ENCODE measurements around the gene PARP1. TPM values are rescaled to one million over a fixed set of nuclear protein-coding genes. Genes with fewer than 3 reads are reported as not detected.
"Not testable (repeated sequence)": the region's sequence is repeated elsewhere in the genome, so short reads cannot be mapped to it uniquely, and the experiment has no call there.

Gene PARP1
- total RNA-seq, 1 experiment from 2014 or later: 298 TPM

GRCh38 chr1:226428348-226428747 is 20.5 kb upstream of the PARP1 start:
- H3K4me1 ChIP-seq (ENCODE audit: low read length): peaks cover 58% of the 10 kb centered on the region
- H3K9me3 ChIP-seq (ENCODE audit: low read length): no peaks in the 10 kb centered on the region
- H3K4me3 ChIP-seq (ENCODE audit: low read length): peak overlapping the region; percentile 30; the same call in 1 of the 2 replicates
- H3K9me2 ChIP-seq (replicated peaks; ENCODE audit: insufficient read depth, low read length): no peaks in the 10 kb centered on the region
- H3K36me3 ChIP-seq (ENCODE audit: insufficient read depth, low read length): no peaks in the 10 kb centered on the region
- no peak for DNase-seq
- no peak overlapping the region for H2AFZ ChIP-seq (ENCODE audit: low read length)
- no peaks in the 10 kb centered on the region for H3K79me2 ChIP-seq (ENCODE audit: low read length)
- H3K9ac ChIP-seq (ENCODE audit: low read length): peak overlapping the region; percentile 45
- peak overlapping the region; percentile 68 for H3K27ac ChIP-seq (ENCODE audit: low read length)
- H3K27me3 ChIP-seq (ENCODE audit: low read length): no peaks in the 10 kb centered on the region
- peak overlapping the region; percentile 64 for H3K4me2 ChIP-seq (ENCODE audit: low read depth, low read length, poor library complexity, severe bottlenecking)
- H4K20me1 ChIP-seq (ENCODE audit: insufficient read depth, low read depth, low read length): no peaks in the 10 kb centered on the region

GRCh38 chr1:226427131-226427530 is 19.2 kb upstream of the PARP1 start:
- H4K20me1 ChIP-seq (ENCODE audit: insufficient read depth, low read depth, low read length): no peaks in the 10 kb centered on the region
- H3K9ac ChIP-seq (ENCODE audit: low read length): no peak overlapping the region
- no peaks in the 10 kb centered on the region for H3K9me2 ChIP-seq (replicated peaks; ENCODE audit: insufficient read depth, low read length)
- no peaks in the 10 kb centered on the region for H3K27me3 ChIP-seq (ENCODE audit: low read length)
- H3K4me2 ChIP-seq (ENCODE audit: low read depth, low read length, poor library complexity, severe bottlenecking): no peak overlapping the region
- no peak for DNase-seq
- H3K79me2 ChIP-seq (ENCODE audit: low read length): no peaks in the 10 kb centered on the region
- H3K9me3 ChIP-seq (ENCODE audit: low read length): no peaks in the 10 kb centered on the region
- H3K4me3 ChIP-seq (ENCODE audit: low read length): no peak overlapping the region
- H3K36me3 ChIP-seq (ENCODE audit: insufficient read depth, low read length): no peaks in the 10 kb centered on the region
- no peak overlapping the region for H2AFZ ChIP-seq (ENCODE audit: low read length)
- H3K4me1 ChIP-seq (ENCODE audit: low read length): peaks cover 51% of the 10 kb centered on the region
- no peak overlapping the region for H3K27ac ChIP-seq (ENCODE audit: low read length)

GRCh38 chr1:226426395-226426794 is 18.5 kb upstream of the PARP1 start:
- H3K79me2 ChIP-seq (ENCODE audit: low read length); H3K9me3 ChIP-seq (ENCODE audit: low read length); H3K27me3 ChIP-seq (ENCODE audit: low read length); H3K4me3 ChIP-seq (ENCODE audit: low read length); H3K9me2 ChIP-seq (replicated peaks; ENCODE audit: insufficient read depth, low read length); H4K20me1 ChIP-seq (ENCODE audit: insufficient read depth, low read depth, low read length); H2AFZ ChIP-seq (ENCODE audit: low read length); H3K27ac ChIP-seq (ENCODE audit: low read length); H3K9ac ChIP-seq (ENCODE audit: low read length); H3K4me2 ChIP-seq (ENCODE audit: low read depth, low read length, poor library complexity, severe bottlenecking); H3K36me3 ChIP-seq (ENCODE audit: insufficient read depth, low read length); DNase-seq: not testable (repeated sequence)
- H3K4me1 ChIP-seq (ENCODE audit: low read length): peaks cover 51% of the 10 kb centered on the region

- Histone ChIP-seq H3K9me2 (replicated peaks; ENCODE audit: insufficient read depth, low read length) (no peaks in the 10 kb centered on the region), H4K20me1 (ENCODE audit: insufficient read depth, low read depth, low read length) (no peaks in the 10 kb centered on the region), H3K9ac (ENCODE audit: low read length) (no peak overlapping the region), H3K4me3 (ENCODE audit: low read length) (no peak overlapping the region), H3K79me2 (ENCODE audit: low read length) (no peaks in the 10 kb centered on the region), H3K36me3 (ENCODE audit: insufficient read depth, low read length) (no peaks in the 10 kb centered on the region), H3K27ac (ENCODE audit: low read length) (no peak overlapping the region), H3K9me3 (ENCODE audit: low read length) (no peaks in the 10 kb centered on the region), H3K4me1 (ENCODE audit: low read length) (peaks cover 53% of the 10 kb centered on the region), H3K27me3 (ENCODE audit: low read length) (no peaks in the 10 kb centered on the region), H2AFZ (ENCODE audit: low read length) (no peak overlapping the region), H3K4me2 (ENCODE audit: low read depth, low read length, poor library complexity, severe bottlenecking) (peak overlapping the region; percentile 49)
- no peak for DNase-seq
Measured at GRCh38 chr1:226425431-226426031, 17.6 kb upstream of the PARP1 start.

GRCh38 chr1:226425004-226425378 is 17.1 kb upstream of the PARP1 start:
- DNase-seq: no peak
- Histone ChIP-seq H4K20me1 (ENCODE audit: insufficient read depth, low read depth, low read length) (no peaks in the 10 kb centered on the region), H3K9me3 (ENCODE audit: low read length) (no peaks in the 10 kb centered on the region), H3K4me3 (ENCODE audit: low read length) (0 out of 2 replicates have a peak overlapping the region, but pooled peaks have one; percentile 2), H3K9me2 (replicated peaks; ENCODE audit: insufficient read depth, low read length) (no peaks in the 10 kb centered on the region), H3K36me3 (ENCODE audit: insufficient read depth, low read length) (no peaks in the 10 kb centered on the region), H2AFZ (ENCODE audit: low read length) (no peak overlapping the region), H3K4me1 (ENCODE audit: low read length) (peaks cover 51% of the 10 kb centered on the region), H3K4me2 (ENCODE audit: low read depth, low read length, poor library complexity, severe bottlenecking) (peak overlapping the region; percentile 49), H3K79me2 (ENCODE audit: low read length) (no peaks in the 10 kb centered on the region), H3K9ac (ENCODE audit: low read length) (peak overlapping the region; percentile 27), H3K27ac (ENCODE audit: low read length) (peak overlapping the region; percentile 16), H3K27me3 (ENCODE audit: low read length) (no peaks in the 10 kb centered on the region)

GRCh38 chr1:226424221-226425003 is 16.5 kb upstream of the PARP1 start:
- DNase-seq: peak; percentile 87
- peak overlapping the region; percentile 16 for H3K27ac ChIP-seq (ENCODE audit: low read length)

GRCh38 chr1:226422478-226422877 is 14.6 kb upstream of the PARP1 start:
- no peaks in the 10 kb centered on the region for H3K79me2 ChIP-seq (ENCODE audit: low read length)
- no peaks in the 10 kb centered on the region for H3K9me2 ChIP-seq (replicated peaks; ENCODE audit: insufficient read depth, low read length)
- H4K20me1 ChIP-seq (ENCODE audit: insufficient read depth, low read depth, low read length): no peaks in the 10 kb centered on the region
- H3K9ac ChIP-seq (ENCODE audit: low read length): no peak overlapping the region
- H2AFZ ChIP-seq (ENCODE audit: low read length): no peak overlapping the region
- H3K4me1 ChIP-seq (ENCODE audit: low read length): peaks cover 33% of the 10 kb centered on the region
- no peak overlapping the region for H3K27ac ChIP-seq (ENCODE audit: low read length)
- DNase-seq: no peak
- no peak overlapping the region for H3K4me3 ChIP-seq (ENCODE audit: low read length)
- H3K9me3 ChIP-seq (ENCODE audit: low read length): no peaks in the 10 kb centered on the region
- H3K4me2 ChIP-seq (ENCODE audit: low read depth, low read length, poor library complexity, severe bottlenecking): no peak overlapping the region
- no peaks in the 10 kb centered on the region for H3K36me3 ChIP-seq (ENCODE audit: insufficient read depth, low read length)
- no peaks in the 10 kb centered on the region for H3K27me3 ChIP-seq (ENCODE audit: low read length)

More at GRCh38 chr1:226424221-226425003, 16.5 kb upstream of the PARP1 start:
- Histone ChIP-seq H3K9me2 (replicated peaks; ENCODE audit: insufficient read depth, low read length) (no peaks in the 10 kb centered on the region), H2AFZ (ENCODE audit: low read length) (no peak overlapping the region), H3K4me2 (ENCODE audit: low read depth, low read length, poor library complexity, severe bottlenecking) (peak overlapping the region; percentile 49), H3K36me3 (ENCODE audit: insufficient read depth, low read length) (no peaks in the 10 kb centered on the region), H3K9ac (ENCODE audit: low read length) (peak overlapping the region; percentile 27), H3K4me3 (ENCODE audit: low read length) (0 out of 2 replicates have a peak overlapping the region, but pooled peaks have one; percentile 2), H3K27me3 (ENCODE audit: low read length) (no peaks in the 10 kb centered on the region), H3K4me1 (ENCODE audit: low read length) (peaks cover 51% of the 10 kb centered on the region), H3K9me3 (ENCODE audit: low read length) (no peaks in the 10 kb centered on the region), H4K20me1 (ENCODE audit: insufficient read depth, low read depth, low read length) (no peaks in the 10 kb centered on the region), H3K79me2 (ENCODE audit: low read length) (no peaks in the 10 kb centered on the region)

- no peak overlapping the region for H3K9ac ChIP-seq (ENCODE audit: low read length)
- no peaks in the 10 kb centered on the region for H3K9me3 ChIP-seq (ENCODE audit: low read length)
- H2AFZ ChIP-seq (ENCODE audit: low read length): 0 out of 2 replicates have a peak overlapping the region, but pooled peaks have one; percentile 59
- no peak overlapping the region for H3K27ac ChIP-seq (ENCODE audit: low read length)
- no peaks in the 10 kb centered on the region for H3K79me2 ChIP-seq (ENCODE audit: low read length)
- H3K36me3 ChIP-seq (ENCODE audit: insufficient read depth, low read length): no peaks in the 10 kb centered on the region
- H3K9me2 ChIP-seq (replicated peaks; ENCODE audit: insufficient read depth, low read length): no peaks in the 10 kb centered on the region
- H4K20me1 ChIP-seq (ENCODE audit: insufficient read depth, low read depth, low read length): no peaks in the 10 kb centered on the region
- no peak for DNase-seq
- H3K4me3 ChIP-seq (ENCODE audit: low read length): no peak overlapping the region
- H3K4me2 ChIP-seq (ENCODE audit: low read depth, low read length, poor library complexity, severe bottlenecking): no peak overlapping the region
- H3K27me3 ChIP-seq (ENCODE audit: low read length): no peaks in the 10 kb centered on the region
- H3K4me1 ChIP-seq (ENCODE audit: low read length): peaks cover 27% of the 10 kb centered on the region
Measured at GRCh38 chr1:226420897-226421296, 13.0 kb upstream of the PARP1 start.
